HFFc6 (cell line): ENCODE data around the gene ATP5MC3. TPM values are rescaled to one million over a fixed set of nuclear protein-coding genes. Genes with fewer than 3 reads are reported as not detected.

Source experiments
- DNase-seq: peaks from one replicate; pipeline ENCODE4 v3.0.0-alpha.2; 2018
- H3K27ac Mint-ChIP-seq: 2 replicates; pipeline ENCODE4 v1.8.0; 2020; ENCODE audit warnings: mild to moderate bottlenecking, mixed read lengths
- H3K27me3 Mint-ChIP-seq: 2 replicates; pipeline ENCODE4 v1.8.0; 2021; ENCODE audit warnings: mild to moderate bottlenecking, moderate library complexity, mixed read lengths; ENCODE audit not compliant: insufficient read depth
- H3K36me3 Mint-ChIP-seq: 2 replicates; pipeline ENCODE4 v1.8.0; 2021; ENCODE audit warnings: low read depth, mixed read lengths
- H3K4me1 Mint-ChIP-seq: 2 replicates; pipeline ENCODE4 v1.8.0; 2020; ENCODE audit warnings: low read depth, mixed read lengths
- H3K4me3 Mint-ChIP-seq: 2 replicates; pipeline ENCODE4 v1.8.0; 2020; ENCODE audit warnings: mild to moderate bottlenecking, moderate library complexity, mixed read lengths
- H3K9me3 Mint-ChIP-seq: 2 replicates; pipeline ENCODE4 v1.8.0; 2020; ENCODE audit warnings: mild to moderate bottlenecking, mixed read lengths
- CTCF ChIP-seq: fragments of 200-600 bp; sonication (generic); IDR thresholded peaks from 2 replicates; pipeline ENCODE4 v1.5.0; 2021; ENCODE audit warnings: antibody characterized with exemption, mild to moderate bottlenecking
- total RNA-seq, 6 experiments: library from RNA; stranded (reverse); fragmentation: NEBNext Ultra II Directional; extraction: Animal tissue kit (Norgen Biotek cat#: 25700); gene quantifications; 2 replicates in 1 of 6; 3 replicates in 5 of 6; pipeline ENCODE4 v1.2.3, GENCODE V29; 2021

The ATP5MC3 gene
- total RNA-seq, 6 experiments from 2014 or later = 291 to 313 (median 301) TPM

DNA sequence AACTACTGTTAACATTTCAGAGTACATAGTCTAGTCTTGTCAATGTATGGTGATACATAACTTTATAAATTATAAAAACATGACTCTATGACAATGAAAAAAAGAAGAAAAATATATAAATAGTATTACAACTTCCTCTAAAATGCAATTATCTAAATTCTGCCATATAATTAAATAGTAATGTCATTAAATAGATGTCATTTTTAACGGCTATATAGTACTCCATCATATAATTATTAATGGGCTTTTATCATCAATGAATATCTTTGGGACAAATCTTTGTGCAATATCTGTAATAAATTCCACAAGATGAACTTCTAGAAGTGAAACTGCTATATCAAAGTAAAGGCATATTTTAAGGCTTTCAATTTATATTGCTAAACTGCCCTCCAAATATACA, 38.3 kb downstream of the ATP5MC3 start:
- no peak overlapping the region for H3K27ac Mint-ChIP-seq
- H3K36me3 Mint-ChIP-seq = peaks cover 26% of the 10 kb centered on the region; the same call in 1 of the 2 replicates
- no peak for DNase-seq
- no peaks in the 10 kb centered on the region for H3K9me3 Mint-ChIP-seq
- H3K4me3 Mint-ChIP-seq = no peak overlapping the region
- no peak for TF ChIP-seq CTCF
- H3K27me3 Mint-ChIP-seq = no peaks in the 10 kb centered on the region
- peaks cover 23% of the 10 kb centered on the region for H3K4me1 Mint-ChIP-seq

DNA sequence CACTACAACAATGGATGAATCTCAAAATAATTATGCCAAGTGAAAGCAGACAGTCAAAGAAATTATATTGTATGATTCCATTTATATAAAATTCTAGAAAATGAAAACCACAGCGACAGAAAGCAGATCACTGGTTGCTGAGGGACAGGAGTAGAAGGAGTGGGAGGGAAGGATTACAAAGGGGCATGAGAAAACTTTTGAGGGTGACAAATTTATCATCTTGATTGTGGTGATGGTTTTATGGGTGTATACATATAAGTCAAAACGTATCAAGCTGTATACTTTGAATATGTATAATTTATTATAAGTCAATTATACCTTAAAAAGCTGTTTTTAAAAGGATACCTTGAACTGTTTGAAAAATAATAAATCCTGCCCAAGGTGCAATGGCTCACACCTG, 41.2 kb downstream of the ATP5MC3 start:
- no peak overlapping the region for H3K4me3 Mint-ChIP-seq
- no peak for TF ChIP-seq CTCF
- DNase-seq = no peak
- H3K36me3 Mint-ChIP-seq = peaks cover 34% of the 10 kb centered on the region
- H3K27ac Mint-ChIP-seq = no peak overlapping the region
- peaks cover 2% of the 10 kb centered on the region; the same call in 1 of the 2 replicates for H3K27me3 Mint-ChIP-seq
- H3K9me3 Mint-ChIP-seq = no peaks in the 10 kb centered on the region
- peaks cover 8% of the 10 kb centered on the region for H3K4me1 Mint-ChIP-seq

DNA sequence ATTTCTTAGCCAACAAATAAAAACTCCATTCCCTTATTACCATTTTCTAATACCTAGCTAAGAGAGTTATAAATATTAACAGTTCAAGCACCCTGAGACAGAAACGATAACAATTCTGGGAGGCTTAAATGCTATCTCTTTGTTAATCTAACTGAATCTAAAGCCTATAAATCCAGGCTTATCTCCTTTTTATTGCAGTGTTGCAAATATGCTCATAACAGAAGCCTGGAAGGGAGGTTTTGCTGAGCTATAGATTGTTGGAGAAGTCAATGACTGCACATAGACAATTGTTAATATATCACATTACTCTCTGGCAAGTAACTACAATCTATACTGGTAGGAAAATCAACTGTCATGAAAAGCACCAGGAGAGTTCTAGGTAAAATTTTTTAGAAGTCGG, 43.7 kb downstream of the ATP5MC3 start:
- Mint-ChIP-seq H3K4me3 (no peak overlapping the region), H3K36me3 (peaks cover 32% of the 10 kb centered on the region), H3K9me3 (no peaks in the 10 kb centered on the region), H3K27ac (no peak overlapping the region), H3K27me3 (peaks cover 2% of the 10 kb centered on the region; the same call in 1 of the 2 replicates), H3K4me1 (peaks cover 8% of the 10 kb centered on the region)
- no peak for DNase-seq
- TF ChIP-seq CTCF = no peak

DNA sequence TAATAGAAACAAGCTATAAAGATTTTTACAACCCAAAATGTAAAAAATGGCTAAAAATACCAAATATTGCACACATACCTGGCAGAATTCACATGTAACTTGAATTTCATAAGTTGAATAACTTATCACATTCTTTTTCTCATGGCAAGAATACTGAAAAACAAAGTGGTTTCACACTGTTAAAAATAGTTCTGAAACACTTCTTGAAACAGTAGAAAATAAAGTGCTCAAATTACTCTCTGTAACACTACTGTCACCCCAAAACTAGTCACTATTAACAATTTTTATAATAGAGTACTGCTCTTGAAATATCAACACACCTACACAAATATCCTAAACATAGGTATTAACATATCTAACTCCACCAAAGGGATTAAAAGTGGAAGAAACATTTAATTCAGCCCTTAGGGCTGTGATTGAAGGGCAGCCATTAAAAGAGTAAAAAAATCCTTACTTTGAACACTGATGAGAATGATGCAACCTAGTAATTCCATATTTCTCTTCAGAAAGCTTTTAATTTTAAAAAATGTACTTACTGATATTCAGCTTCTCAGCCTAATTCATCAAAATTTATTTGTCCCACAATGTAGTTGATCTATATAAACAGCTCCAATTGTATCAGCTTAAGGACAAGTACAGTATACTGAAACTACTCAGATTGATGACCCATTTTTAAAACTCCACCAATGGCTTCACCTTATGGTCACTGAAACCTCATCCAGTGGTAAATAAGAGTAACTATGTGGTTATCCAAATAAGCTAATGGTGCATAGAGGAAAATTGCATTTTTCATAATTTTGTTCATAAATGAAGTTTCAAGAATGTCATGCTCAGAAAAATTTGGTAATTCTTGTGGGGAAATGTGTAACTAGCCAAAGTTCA, 44.9 kb downstream of the ATP5MC3 start:
- no peak for TF ChIP-seq CTCF
- no peak for DNase-seq
- Mint-ChIP-seq H3K36me3 (peaks cover 32% of the 10 kb centered on the region), H3K27ac (no peak overlapping the region), H3K9me3 (no peaks in the 10 kb centered on the region), H3K4me3 (no peak overlapping the region), H3K27me3 (peaks cover 2% of the 10 kb centered on the region; the same call in 1 of the 2 replicates), H3K4me1 (peaks cover 8% of the 10 kb centered on the region)

DNA sequence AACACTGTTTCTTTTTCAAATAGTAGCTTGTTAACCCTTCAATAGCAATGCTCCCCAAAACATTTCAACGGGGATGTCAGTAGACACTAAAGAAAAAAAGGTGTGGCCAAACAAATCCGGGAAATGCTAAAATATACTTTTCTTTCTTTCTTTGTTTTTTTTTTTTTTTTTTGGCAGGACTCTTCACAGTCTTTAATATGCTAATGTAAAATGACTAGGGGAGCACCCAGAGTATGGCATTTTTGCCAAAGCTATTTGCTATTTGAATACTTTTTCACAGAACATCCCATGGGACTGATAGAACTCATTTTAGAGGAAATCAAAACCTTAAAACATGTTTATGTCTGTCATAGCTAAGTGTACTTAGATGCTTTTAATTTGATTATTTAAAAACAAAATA, 45.6 kb downstream of the ATP5MC3 start:
- Mint-ChIP-seq H3K27ac (no peak overlapping the region), H3K4me1 (peaks cover 8% of the 10 kb centered on the region), H3K36me3 (peaks cover 32% of the 10 kb centered on the region), H3K9me3 (no peaks in the 10 kb centered on the region), H3K27me3 (peaks cover 2% of the 10 kb centered on the region; the same call in 1 of the 2 replicates), H3K4me3 (no peak overlapping the region)
- TF ChIP-seq CTCF = no peak
- no peak for DNase-seq
